ENCODE results near the gene FAIM2.
A peak's percentile ranks its signal among the peaks of the same experiment; 100 is the strongest.

The FAIM2 gene

GRCh38 chr12:49827401-49828099 is 76.2 kb downstream of the FAIM2 start:
- DNase-seq (ENCODE audit: low read depth in 2 of 2, low spot score in 1 of 2), result peak in 1 of 2 donors; percentile 21

- no peak for DNase-seq (ENCODE audit: low read depth in 2 of 2, low spot score in 1 of 2)
Observed at GRCh38 chr12:49827051-49827400, 76.7 kb downstream of the FAIM2 start.

- DNase-seq (ENCODE audit: low read depth in 2 of 2, low spot score in 1 of 2), result no peak
Observed at GRCh38 chr12:49825971-49826421, 77.7 kb downstream of the FAIM2 start.

- no peak for DNase-seq (ENCODE audit: low read depth in 2 of 2, low spot score in 1 of 2)
Observed at GRCh38 chr12:49825360-49825970, 78.2 kb downstream of the FAIM2 start.

- DNase-seq (ENCODE audit: low read depth in 2 of 2, low spot score in 1 of 2), result no peak
Observed at GRCh38 chr12:49824895-49825294, 78.8 kb downstream of the FAIM2 start.

- DNase-seq (ENCODE audit: low read depth in 2 of 2, low spot score in 1 of 2), result no peak
Observed at GRCh38 chr12:49824416-49824815, 79.3 kb downstream of the FAIM2 start.

- DNase-seq (ENCODE audit: low read depth in 2 of 2, low spot score in 1 of 2), result no peak
Observed at GRCh38 chr12:49823951-49824350, 79.7 kb downstream of the FAIM2 start.

- DNase-seq (ENCODE audit: low read depth in 2 of 2, low spot score in 1 of 2), result no peak
Observed at GRCh38 chr12:49823350-49823749, 80.3 kb downstream of the FAIM2 start.

- no peak for DNase-seq (ENCODE audit: low read depth in 2 of 2, low spot score in 1 of 2)
Observed at GRCh38 chr12:49821373-49822287, 82.1 kb downstream of the FAIM2 start.

GRCh38 chr12:49819786-49820185 is 83.9 kb downstream of the FAIM2 start:
- DNase-seq (ENCODE audit: low read depth in 2 of 2, low spot score in 1 of 2), result no peak

GRCh38 chr12:49818241-49818895 is 85.3 kb downstream of the FAIM2 start:
- DNase-seq (ENCODE audit: low read depth in 2 of 2, low spot score in 1 of 2), result no peak
